ENCODE results near the gene ANHX.
"Not testable (repeated sequence)": the region's sequence is repeated elsewhere in the genome, so short reads cannot be mapped to it uniquely, and the experiment has no call there.

The ANHX gene

GRCh38 chr12:133235401-133236112, at the start of gene ANHX:
TSS of gene ANHX (minus strand) at chr12:133235877. CDS start at chr12:133234356, 1,521 bp downstream.
- Histone ChIP-seq H4K20me1 (ENCODE audit: insufficient read depth, low read length, poor library complexity, severe bottlenecking) (no peaks in the 10 kb centered on the region), H3K4me3 (ENCODE audit: low read length, poor library complexity, severe bottlenecking) (no peak within 1 kb of the TSS), H3K79me2 (ENCODE audit: insufficient read depth, low read length) (no peaks in the 10 kb centered on the region), H3F3A (ENCODE audit: low read depth) (no peaks in the 10 kb centered on the region), H2AFZ (ENCODE audit: low read length) (no peak within 1 kb of the TSS), H3K4me2 (ENCODE audit: low read depth, low read length, poor library complexity, severe bottlenecking) (no peak within 1 kb of the TSS), H3K9ac (ENCODE audit: low read depth, low read length, poor library complexity, severe bottlenecking) (no peak within 1 kb of the TSS), H3K9me3 (ENCODE audit: insufficient read depth, low read depth, low read length) (peaks cover 54% of the 10 kb centered on the region), H3K27me3 (ENCODE audit: insufficient read depth, low read length, poor library complexity, severe bottlenecking) (no peaks in the 10 kb centered on the region), H3K9me2 (replicated peaks; ENCODE audit: low read depth, low read length) (no peaks in the 10 kb centered on the region), H3K36me3 (ENCODE audit: insufficient read depth, low read length) (no peaks in the 10 kb centered on the region), H3K4me1 (ENCODE audit: insufficient read depth, low read length, poor library complexity, severe bottlenecking) (no peaks in the 10 kb centered on the region)
- TF ChIP-seq CTCF (conservative IDR thresholded peaks at IDR 0.05; ENCODE audit: low read length) (no peak), EZH2phosphoT487 (IDR thresholded peaks at IDR 0.05; ENCODE audit: borderline replicate concordance) (no peak)

DNA sequence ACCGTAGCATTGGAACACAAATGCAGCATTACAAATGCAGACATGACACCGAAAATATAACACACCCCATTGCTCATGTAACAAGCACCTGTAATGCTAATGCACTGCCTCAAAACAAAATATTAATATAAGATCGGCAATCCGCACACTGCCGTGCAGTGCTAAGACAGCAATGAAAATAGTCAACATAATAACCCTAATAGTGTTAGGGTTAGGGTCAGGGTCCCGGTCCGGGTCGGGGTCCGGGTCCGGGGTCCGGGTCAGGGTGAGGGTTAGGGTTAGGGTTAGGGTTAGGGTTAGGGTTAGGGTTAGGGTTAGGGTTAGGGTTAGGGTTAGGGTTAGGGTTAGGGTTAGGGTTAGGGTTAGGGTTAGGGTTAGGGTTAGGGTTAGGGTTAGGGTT, 29.0 kb upstream of the ANHX start:
- not testable (repeated sequence) for H2AFZ ChIP-seq (ENCODE audit: low read length); H3K4me3 ChIP-seq (ENCODE audit: low read length, poor library complexity, severe bottlenecking)

DNA sequence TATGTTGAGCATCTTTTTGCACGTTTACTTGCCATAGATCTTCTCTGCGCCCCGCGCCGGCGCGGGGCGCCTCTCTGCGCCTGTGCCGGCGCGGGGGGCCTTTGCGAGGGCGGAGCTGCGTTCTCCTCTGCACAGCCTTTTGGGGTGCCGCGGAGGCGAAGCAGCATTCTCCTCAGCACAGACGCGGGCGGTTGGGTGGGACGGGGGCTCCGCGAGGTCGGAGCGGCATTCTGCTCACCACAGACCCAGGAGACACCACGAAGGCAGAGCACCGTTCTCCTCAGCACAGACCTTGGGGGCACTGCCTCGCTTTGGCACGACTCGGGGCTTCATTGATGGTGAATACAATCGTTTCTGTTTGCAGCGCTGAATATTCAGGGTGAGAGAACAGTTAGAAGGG, 28.5 kb upstream of the ANHX start:
- H3K79me2 ChIP-seq (ENCODE audit: insufficient read depth, low read length), result no peaks in the 10 kb centered on the region
- no peaks in the 10 kb centered on the region for H4K20me1 ChIP-seq (ENCODE audit: insufficient read depth, low read length, poor library complexity, severe bottlenecking)
- H3K9me2 ChIP-seq (replicated peaks; ENCODE audit: low read depth, low read length), result no peaks in the 10 kb centered on the region
- no peak overlapping the region for H2AFZ ChIP-seq (ENCODE audit: low read length)
- H3K9me3 ChIP-seq (ENCODE audit: insufficient read depth, low read depth, low read length), result no peaks in the 10 kb centered on the region
- H3K4me2 ChIP-seq (ENCODE audit: low read depth, low read length, poor library complexity, severe bottlenecking), result no peak overlapping the region
- no peak overlapping the region for H3K4me3 ChIP-seq (ENCODE audit: low read length, poor library complexity, severe bottlenecking)
- no peaks in the 10 kb centered on the region for H3F3A ChIP-seq (ENCODE audit: low read depth)
- TF ChIP-seq EZH2phosphoT487 (IDR thresholded peaks at IDR 0.05; ENCODE audit: borderline replicate concordance) (no peak), CTCF (conservative IDR thresholded peaks at IDR 0.05; ENCODE audit: low read length) (no peak)
- H3K36me3 ChIP-seq (ENCODE audit: insufficient read depth, low read length), result no peaks in the 10 kb centered on the region
- H3K27me3 ChIP-seq (ENCODE audit: insufficient read depth, low read length, poor library complexity, severe bottlenecking), result no peaks in the 10 kb centered on the region
- H3K9ac ChIP-seq (ENCODE audit: low read depth, low read length, poor library complexity, severe bottlenecking), result no peak overlapping the region
- no peaks in the 10 kb centered on the region for H3K4me1 ChIP-seq (ENCODE audit: insufficient read depth, low read length, poor library complexity, severe bottlenecking)

More for the DNA sequence above, 29.0 kb upstream of the ANHX start:
- not testable (repeated sequence) for H3K9me2 ChIP-seq (replicated peaks; ENCODE audit: low read depth, low read length); H3F3A ChIP-seq (ENCODE audit: low read depth); H3K27me3 ChIP-seq (ENCODE audit: insufficient read depth, low read length, poor library complexity, severe bottlenecking); H3K4me2 ChIP-seq (ENCODE audit: low read depth, low read length, poor library complexity, severe bottlenecking); H3K36me3 ChIP-seq (ENCODE audit: insufficient read depth, low read length); H4K20me1 ChIP-seq (ENCODE audit: insufficient read depth, low read length, poor library complexity, severe bottlenecking); H3K79me2 ChIP-seq (ENCODE audit: insufficient read depth, low read length); H3K9ac ChIP-seq (ENCODE audit: low read depth, low read length, poor library complexity, severe bottlenecking); H3K9me3 ChIP-seq (ENCODE audit: insufficient read depth, low read depth, low read length); H3K4me1 ChIP-seq (ENCODE audit: insufficient read depth, low read length, poor library complexity, severe bottlenecking)

DNA sequence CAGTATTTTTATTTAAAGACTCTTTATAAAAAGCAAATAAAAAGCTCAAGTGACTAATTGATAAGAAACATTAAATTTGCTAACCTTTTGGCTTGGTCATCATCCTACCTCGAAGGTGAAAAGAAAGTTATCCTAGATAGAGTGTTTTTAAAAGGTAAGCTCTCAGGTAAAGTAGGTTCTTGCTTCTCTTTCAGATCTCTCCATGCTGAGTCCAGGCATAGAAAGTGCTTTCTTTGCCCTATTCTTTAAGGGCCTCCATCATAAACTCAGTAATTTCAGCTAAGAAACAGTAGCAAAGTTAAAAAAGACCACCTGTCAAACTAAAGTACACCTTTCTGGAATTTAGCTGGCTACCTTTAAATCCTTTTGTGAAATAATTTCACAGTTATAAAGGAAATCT, 20.6 kb upstream of the ANHX start:
- no peaks in the 10 kb centered on the region for H3F3A ChIP-seq (ENCODE audit: low read depth)
- no peaks in the 10 kb centered on the region for H3K4me1 ChIP-seq (ENCODE audit: insufficient read depth, low read length, poor library complexity, severe bottlenecking)
- H3K9ac ChIP-seq (ENCODE audit: low read depth, low read length, poor library complexity, severe bottlenecking), result no peak overlapping the region
- peaks cover 14% of the 10 kb centered on the region; the same call in 1 of the 2 replicates for H3K9me3 ChIP-seq (ENCODE audit: insufficient read depth, low read depth, low read length)
- H3K27me3 ChIP-seq (ENCODE audit: insufficient read depth, low read length, poor library complexity, severe bottlenecking), result no peaks in the 10 kb centered on the region
- H3K4me2 ChIP-seq (ENCODE audit: low read depth, low read length, poor library complexity, severe bottlenecking), result no peak overlapping the region
- TF ChIP-seq EZH2phosphoT487 (IDR thresholded peaks at IDR 0.05; ENCODE audit: borderline replicate concordance) (no peak), CTCF (conservative IDR thresholded peaks at IDR 0.05; ENCODE audit: low read length) (no peak)
- no peaks in the 10 kb centered on the region for H3K79me2 ChIP-seq (ENCODE audit: insufficient read depth, low read length)
- H4K20me1 ChIP-seq (ENCODE audit: insufficient read depth, low read length, poor library complexity, severe bottlenecking), result no peaks in the 10 kb centered on the region
- no peaks in the 10 kb centered on the region for H3K36me3 ChIP-seq (ENCODE audit: insufficient read depth, low read length)
- no peak overlapping the region for H2AFZ ChIP-seq (ENCODE audit: low read length)
- H3K4me3 ChIP-seq (ENCODE audit: low read length, poor library complexity, severe bottlenecking), result no peak overlapping the region
- H3K9me2 ChIP-seq (replicated peaks; ENCODE audit: low read depth, low read length), result no peaks in the 10 kb centered on the region

DNA sequence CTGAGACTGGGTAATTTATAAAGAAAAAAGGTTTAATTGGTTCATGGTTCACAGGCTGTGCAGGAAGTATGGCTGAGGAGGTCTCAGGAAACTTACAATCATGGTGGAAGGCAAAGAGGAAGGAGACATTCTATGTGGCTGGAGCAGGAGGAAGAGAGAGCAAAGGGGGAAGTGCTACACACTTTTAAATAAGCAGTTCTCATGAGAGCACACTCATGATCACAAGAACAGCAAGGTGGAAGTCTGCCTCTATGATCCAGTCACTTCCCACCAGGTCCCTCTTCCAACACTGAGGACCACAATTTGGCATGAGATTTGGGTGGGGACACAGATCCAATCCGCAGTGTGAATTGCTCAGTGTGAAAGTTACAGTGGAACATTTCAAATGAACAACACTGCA, 20.2 kb upstream of the ANHX start:
- H3K79me2 ChIP-seq (ENCODE audit: insufficient read depth, low read length); H2AFZ ChIP-seq (ENCODE audit: low read length); H3F3A ChIP-seq (ENCODE audit: low read depth); H3K9me2 ChIP-seq (replicated peaks; ENCODE audit: low read depth, low read length); H3K27me3 ChIP-seq (ENCODE audit: insufficient read depth, low read length, poor library complexity, severe bottlenecking); H3K9ac ChIP-seq (ENCODE audit: low read depth, low read length, poor library complexity, severe bottlenecking); H4K20me1 ChIP-seq (ENCODE audit: insufficient read depth, low read length, poor library complexity, severe bottlenecking); H3K36me3 ChIP-seq (ENCODE audit: insufficient read depth, low read length); H3K4me3 ChIP-seq (ENCODE audit: low read length, poor library complexity, severe bottlenecking); H3K4me1 ChIP-seq (ENCODE audit: insufficient read depth, low read length, poor library complexity, severe bottlenecking); H3K4me2 ChIP-seq (ENCODE audit: low read depth, low read length, poor library complexity, severe bottlenecking): not testable (repeated sequence)
- H3K9me3 ChIP-seq (ENCODE audit: insufficient read depth, low read depth, low read length), result peaks cover 14% of the 10 kb centered on the region; the same call in 1 of the 2 replicates

Measured in Loucy (cell line).